Transverse colon (tissue), 4 donors: Measurements from ENCODE around the gene LILRB1.

ENCODE experiments used
- CTCF ChIP-seq, 5 experiments: fragments of 200-600 bp in 3 of 5; fragments of 450-650 bp in 2 of 5; sonication (generic) in 3 of 5; IDR thresholded peaks; 1 replicate in 2 of 5; 2 replicates in 3 of 5; pipeline ENCODE4 v1.5.1; 2016 to 2017; ENCODE audit warnings: antibody characterized with exemption in 5 of 5, inconsistent platforms in 3 of 5, mild to moderate bottlenecking in 2 of 5, moderate library complexity in 1 of 5
- EP300 ChIP-seq: sonication (generic); formaldehyde crosslinking; IDR thresholded peaks from one replicate; pipeline ENCODE4 v1.6.1; 2017; ENCODE audit warnings: antibody characterized with exemption, low read depth
- POLR2A ChIP-seq: fragments of 450-650 bp; IDR thresholded peaks from one replicate; pipeline ENCODE4 v1.6.1; 2016; ENCODE audit warnings: antibody characterized with exemption, mild to moderate bottlenecking, moderate library complexity
- POLR2AphosphoS5 ChIP-seq, 3 donors: sonication (generic); formaldehyde crosslinking; IDR thresholded peaks; one replicate each; pipeline ENCODE4 v1.6.1; 2016; ENCODE audit warnings: antibody characterized with exemption in 3 of 3

- TF ChIP-seq CTCF (IDR thresholded peaks at IDR 0.05) (no peak), POLR2A (no peak), POLR2AphosphoS5 (IDR thresholded peaks at IDR 0.05) (no peak), EP300 (no peak)
These were observed 23.1 kb upstream of the LILRB1 start for GRCh38 chr19:54606891-54607784.
